Ovary (tissue), 9 donors: Measurements from ENCODE around the gene PPM1A. TPM values are rescaled to one million over a fixed set of nuclear protein-coding genes. Genes with fewer than 3 reads are reported as not detected.

Experiments
- DNase-seq, 5 donors: peaks; one replicate each; pipeline ENCODE4 v3.0.0-alpha.2; 2019 to 2020
- H3K27ac ChIP-seq, 2 donors: fragments of 200-600 bp; one replicate each; pipeline versions ENCODE4 v1.5.1 to v1.8.0; 2019 to 2022
- H3K27me3 ChIP-seq: fragments of 200-600 bp; one replicate; pipeline ENCODE4 v1.8.0; 2022
- H3K36me3 ChIP-seq: fragments of 200-600 bp; sonication (generic); one replicate; pipeline ENCODE4 v1.5.1; 2019
- H3K4me1 ChIP-seq: one replicate; pipeline ENCODE4 v1.8.1; 2013; ENCODE audit warnings: mild to moderate bottlenecking, moderate library complexity; ENCODE audit not compliant: insufficient read depth
- H3K4me3 ChIP-seq: fragments of 200-600 bp; sonication (generic); one replicate; pipeline ENCODE4 v1.5.1; 2017
- H3K9me3 ChIP-seq, 2 donors: fragments of 200-600 bp in 1 of 2; sonication (generic) in 1 of 2; one replicate each; pipeline versions ENCODE4 v1.5.1 to v1.8.1; 2013 to 2019; ENCODE audit warnings: mild to moderate bottlenecking in 1 of 2, moderate library complexity in 1 of 2
- CTCF ChIP-seq, 3 donors: fragments of 450-650 bp in 2 of 3; fragments of 200-600 bp in 1 of 3; IDR thresholded peaks; one replicate each; pipeline versions ENCODE4 v1.5.1 to v1.8.0; 2016 to 2022; ENCODE audit warnings: antibody characterized with exemption in 3 of 3, mild to moderate bottlenecking in 1 of 3
- EP300 ChIP-seq: sonication (generic); formaldehyde crosslinking; IDR thresholded peaks from one replicate; pipeline ENCODE4 v1.6.1; 2017; ENCODE audit warnings: antibody characterized with exemption
- POLR2A ChIP-seq: fragments of 450-650 bp; IDR thresholded peaks from one replicate; pipeline ENCODE4 v1.6.1; 2017; ENCODE audit warnings: antibody characterized with exemption, mild to moderate bottlenecking, moderate library complexity
- WGBS, 3 donors: extraction: QIAGEN DNeasy Blood & Tissue Kit in 1 of 3; methylation state at CpG; one replicate each; pipeline versions ENCODE4 v1.1.5 to v1.1.7; 2013 to 2017; 5-methylcytosine and 5-hydroxymethylcytosine counted together
- intact Hi-C, 4 donors: fragments of 100-400 bp; cut with DNase I; formaldehyde crosslinking; loops; one replicate each; pipeline versions ENCODE4 v1.11.0 to v1.15.1; 2022 to 2023
- polyA plus RNA-seq, 2 donors: library from polyadenylated mRNA; stranded (reverse); fragments of 200-250 nt in 1 of 2; fragments of 350-450 nt in 1 of 2; fragmentation: Illumina TruSeq in 1 of 2; extraction: RNeasy Lipid Tissue Mini Kit (QIAGEN cat#74804) in 1 of 2; gene quantifications; one replicate each; pipeline ENCODE4 v1.2.3, GENCODE V29; 2013 to 2014
- total RNA-seq, 7 donors: library from RNA; depleted of rRNA in 2 of 7; stranded (reverse); fragments of >200 nt in 2 of 7; fragmentation: NEBNext Ultra II Directional in 3 of 7; extraction: Animal tissue kit (Norgen Biotek cat#: 25700) in 3 of 7; gene quantifications; one replicate each; pipeline versions ENCODE4 v1.1.0 to v1.2.4, GENCODE V29; 2016 to 2023
- donor health status: DM: no; HTN: no; CAD: no; lungs with moderate emphysema.
- donor health status: DM: no; HTN: no; CAD: no.
- donor health status: Bipolar disorder and iron deficiency.
- donor health status: DM: yes; HTN: yes; CAD: no.
- donor health status: DM: no; HTN: no; CAD: no.
- donor health status: DM: yes; HTN: yes; CAD: no.

PPM1A gene
- total and polyA plus RNA-seq, 9 donors: 15.0 to 44.7 (median 38.5) TPM

- H3K9me3 ChIP-seq: no peaks in the 10 kb centered on the region
- WGBS, 3 donors: 15 to 35% (median 18%) methylated on average over 1 of the region's 1 CpG
- H3K36me3 ChIP-seq: no peaks in the 10 kb centered on the region
- intact Hi-C loops: no loop called here
- H3K27me3 ChIP-seq: no peaks in the 10 kb centered on the region
- TF ChIP-seq CTCF (IDR thresholded peaks at IDR 0.05) (no peak), EP300 (no peak)
- H3K4me3 ChIP-seq: no peak overlapping the region
- H3K27ac ChIP-seq: no peak overlapping the region
- peaks cover 4% of the 10 kb centered on the region for H3K4me1 ChIP-seq
- no peak for DNase-seq
These were observed 5.2 kb downstream of the PPM1A start for GRCh38 chr14:60254176-60254575.

- H3K36me3 ChIP-seq: no peaks in the 10 kb centered on the region
- H3K27ac ChIP-seq: no peak overlapping the region
- H3K27me3 ChIP-seq: no peaks in the 10 kb centered on the region
- TF ChIP-seq POLR2A (no peak), CTCF (IDR thresholded peaks at IDR 0.05) (no peak), EP300 (no peak)
- intact Hi-C loops: no loop called here
- no peaks in the 10 kb centered on the region for H3K9me3 ChIP-seq
- WGBS, 3 donors: 96 to 97% (median 97%) methylated on average over 1 of the region's 1 CpG
- H3K4me1 ChIP-seq: no peaks in the 10 kb centered on the region
- H3K4me3 ChIP-seq: no peak overlapping the region
- no peak for DNase-seq
These were observed 8.8 kb downstream of the PPM1A start for GRCh38 chr14:60257865-60258264.

GRCh38 chr14:60265163-60265562, 16.1 kb downstream of the PPM1A start:
- 95 to 100% (median 97%) methylated on average over 1 of the region's 1 CpG for WGBS, 3 donors
- Histone ChIP-seq H3K4me3 (no peak overlapping the region), H3K36me3 (no peaks in the 10 kb centered on the region), H3K27me3 (no peaks in the 10 kb centered on the region), H3K9me3 (no peaks in the 10 kb centered on the region), H3K27ac (no peak overlapping the region), H3K4me1 (no peaks in the 10 kb centered on the region)
- TF ChIP-seq EP300 (no peak), POLR2A (no peak), CTCF (IDR thresholded peaks at IDR 0.05) (no peak)
- no peak for DNase-seq
- intact Hi-C loops: no loop called here

GRCh38 chr14:60266021-60266937, 17.3 kb downstream of the PPM1A start:
- intact Hi-C loops: no loop called here

More at GRCh38 chr14:60266021-60266937, 17.3 kb downstream of the PPM1A start:
- no peaks in the 10 kb centered on the region for H3K36me3 ChIP-seq
- no peaks in the 10 kb centered on the region for H3K27me3 ChIP-seq
- no peak for DNase-seq
- H3K27ac ChIP-seq: no peak overlapping the region
- no peaks in the 10 kb centered on the region for H3K9me3 ChIP-seq
- H3K4me1 ChIP-seq: no peaks in the 10 kb centered on the region
- no peak overlapping the region for H3K4me3 ChIP-seq
- WGBS, 3 donors: 85 to 96% (median 93%) methylated on average over 1 of the region's 1 CpG
- TF ChIP-seq CTCF (IDR thresholded peaks at IDR 0.05) (no peak), EP300 (no peak), POLR2A (no peak)
